Hematopoietic multipotent progenitor cell treated with erythropoietin and hydrocortisone succinate and interleukin-3 and kit ligand, for 4 days (in vitro differentiated cells): ENCODE measurements around the gene C16orf96.
"Not testable (repeated sequence)": the region's sequence is repeated elsewhere in the genome, so short reads cannot be mapped to it uniquely, and the experiment has no call there.

ENCODE experiments used
- DNase-seq: peaks from one replicate; pipeline ENCODE4 v3.0.0-alpha.2; 2015

The C16orf96 gene

DNA sequence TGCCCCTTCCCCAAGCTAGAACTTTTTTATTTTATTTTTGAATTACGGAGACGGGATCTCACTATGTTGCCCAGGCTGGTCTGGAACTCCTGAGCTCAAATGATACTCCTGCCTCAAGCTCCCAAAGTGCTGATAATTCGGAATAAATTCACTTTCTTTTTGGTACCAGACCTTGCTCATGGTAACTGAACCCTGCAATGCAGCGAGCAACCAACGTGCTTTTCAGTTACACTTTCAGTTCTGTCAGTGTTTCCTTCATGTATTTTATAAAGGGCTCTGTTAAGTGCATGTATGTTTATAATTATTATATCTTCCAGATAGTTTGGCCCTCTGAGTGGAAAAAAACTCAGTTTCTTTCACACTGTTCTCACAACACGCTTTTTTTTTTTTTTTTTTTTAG lies 13.9 kb downstream of the C16orf96 start:
- no peak for DNase-seq

DNA sequence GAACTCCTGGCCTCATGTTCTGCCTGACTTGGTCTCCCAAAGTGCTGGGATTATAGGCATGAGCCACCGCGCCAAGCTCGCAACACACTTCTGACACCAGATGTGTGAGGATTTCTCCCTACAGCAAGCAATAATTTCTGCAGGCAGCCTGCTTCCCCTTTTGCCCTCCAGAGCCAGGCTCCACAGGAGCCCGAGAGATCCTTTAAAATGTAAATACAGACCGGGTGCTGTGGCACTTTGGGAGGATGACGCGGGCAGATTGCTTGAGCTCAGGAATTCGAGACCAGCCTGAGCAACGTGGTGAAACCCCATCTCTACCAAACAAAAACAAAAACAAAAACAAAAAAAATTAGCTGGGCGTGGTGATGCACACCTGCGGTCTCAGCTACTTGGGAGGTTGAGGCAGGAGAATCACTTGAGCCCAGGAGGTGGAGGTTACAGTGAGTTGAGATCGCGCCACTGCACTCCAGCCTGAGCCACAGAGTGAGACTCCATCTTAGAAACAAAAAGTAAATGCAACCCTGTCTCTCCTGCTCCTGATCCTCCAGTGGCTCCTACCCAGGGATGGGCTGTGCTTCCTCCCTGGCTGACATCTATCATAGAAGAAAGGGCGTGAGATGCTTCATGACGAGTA lies 14.7 kb downstream of the C16orf96 start:
- no peak for DNase-seq

DNA sequence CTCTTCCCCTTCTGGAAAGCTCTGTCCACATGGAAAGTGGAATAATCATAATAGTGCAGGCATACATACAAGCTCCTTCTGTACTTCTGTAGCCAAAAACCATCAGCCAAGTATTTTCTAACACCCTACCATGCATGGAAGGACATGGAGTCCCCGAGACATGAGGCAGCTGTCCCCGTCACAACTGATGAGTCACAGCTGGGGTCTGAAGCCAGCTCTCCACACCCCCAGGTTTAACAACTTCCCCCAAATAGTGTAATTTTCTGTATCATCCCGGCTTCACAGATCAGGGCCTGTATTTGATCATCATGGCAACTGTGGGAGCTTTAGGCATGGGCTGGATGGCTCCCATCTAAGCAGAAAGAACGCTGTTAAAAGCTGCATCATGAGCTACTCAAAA lies 16.6 kb downstream of the C16orf96 start:
- DNase-seq = peak; percentile 23

DNA sequence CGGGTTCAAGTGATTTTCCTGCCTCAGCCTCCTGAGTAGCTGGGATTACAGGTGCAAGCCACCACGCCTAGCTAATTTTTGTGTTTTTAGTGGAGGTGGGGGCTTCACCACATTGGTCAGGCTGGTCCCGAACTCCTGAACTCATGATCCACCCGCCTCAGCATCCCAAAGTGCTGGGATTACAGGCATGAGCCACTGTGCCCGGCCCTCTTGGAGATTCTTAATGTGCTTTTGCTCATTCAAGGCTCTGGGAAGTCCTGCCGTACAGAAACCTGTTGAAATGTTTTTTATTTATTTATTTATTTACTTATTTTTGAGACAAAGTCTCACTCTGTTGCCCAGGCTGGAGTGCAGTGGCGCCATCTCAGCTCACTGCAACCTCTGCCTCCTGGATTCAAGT lies 17.8 kb downstream of the C16orf96 start:
- DNase-seq = not testable (repeated sequence)

DNA sequence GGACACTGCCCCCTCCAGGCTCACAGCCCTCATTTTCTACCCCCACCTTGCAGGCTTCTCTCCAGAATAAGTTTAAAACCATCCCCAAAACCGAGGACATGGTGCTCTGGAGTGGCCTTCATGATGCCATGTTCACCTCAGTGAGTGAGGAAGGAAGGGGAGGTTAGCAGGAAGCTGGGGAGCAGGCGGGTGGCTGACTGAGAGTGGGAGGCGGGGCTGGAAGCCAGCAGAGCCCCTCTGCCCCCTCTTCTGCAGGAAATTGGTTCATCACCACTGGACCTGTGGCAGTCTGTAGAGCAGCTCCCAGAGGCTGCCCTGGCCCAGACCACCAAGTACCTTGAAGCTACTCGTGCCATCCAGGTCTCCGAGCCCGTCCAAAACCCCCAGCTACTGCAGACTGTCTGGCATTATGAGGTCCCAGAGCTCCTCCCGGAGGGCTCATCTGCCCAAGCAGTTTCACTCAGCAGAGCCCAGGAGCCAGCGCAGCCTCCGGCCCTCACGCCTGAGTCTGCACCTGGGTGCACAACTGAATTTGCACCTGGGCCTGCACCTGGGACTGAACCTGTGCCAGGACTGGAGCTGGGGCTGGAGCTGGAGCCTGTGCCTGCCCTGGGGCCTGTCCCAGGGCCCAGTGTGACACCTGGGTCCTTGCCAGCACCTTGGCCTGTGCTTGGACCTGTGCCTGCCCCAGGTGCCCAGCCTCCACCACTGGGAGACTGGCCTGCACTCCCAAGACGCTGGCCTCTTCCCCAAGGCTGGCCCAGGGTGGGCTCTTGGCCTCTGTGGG lies 19.0 kb downstream of the C16orf96 start:
- DNase-seq = peak; percentile 28

DNA sequence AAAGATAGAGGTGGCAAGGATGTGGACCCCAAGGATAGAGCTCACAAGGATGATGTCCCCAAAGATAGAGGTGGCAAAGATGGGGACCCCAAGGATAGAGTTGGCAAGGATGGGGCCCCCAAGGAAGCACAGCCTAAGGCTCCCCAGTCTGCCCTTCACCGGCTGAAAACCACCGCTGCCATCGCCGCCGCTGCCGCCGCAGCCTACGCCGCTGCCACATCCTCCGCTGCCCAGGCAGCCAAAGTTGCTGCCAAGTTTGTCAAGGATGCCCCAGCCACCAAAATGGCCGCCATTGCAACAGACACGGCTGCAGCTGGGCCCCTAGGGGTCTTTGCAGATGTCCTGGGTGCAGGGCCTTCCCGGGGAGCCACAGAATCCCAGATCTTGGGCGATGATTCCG lies 19.9 kb downstream of the C16orf96 start:
- DNase-seq = no peak

DNA sequence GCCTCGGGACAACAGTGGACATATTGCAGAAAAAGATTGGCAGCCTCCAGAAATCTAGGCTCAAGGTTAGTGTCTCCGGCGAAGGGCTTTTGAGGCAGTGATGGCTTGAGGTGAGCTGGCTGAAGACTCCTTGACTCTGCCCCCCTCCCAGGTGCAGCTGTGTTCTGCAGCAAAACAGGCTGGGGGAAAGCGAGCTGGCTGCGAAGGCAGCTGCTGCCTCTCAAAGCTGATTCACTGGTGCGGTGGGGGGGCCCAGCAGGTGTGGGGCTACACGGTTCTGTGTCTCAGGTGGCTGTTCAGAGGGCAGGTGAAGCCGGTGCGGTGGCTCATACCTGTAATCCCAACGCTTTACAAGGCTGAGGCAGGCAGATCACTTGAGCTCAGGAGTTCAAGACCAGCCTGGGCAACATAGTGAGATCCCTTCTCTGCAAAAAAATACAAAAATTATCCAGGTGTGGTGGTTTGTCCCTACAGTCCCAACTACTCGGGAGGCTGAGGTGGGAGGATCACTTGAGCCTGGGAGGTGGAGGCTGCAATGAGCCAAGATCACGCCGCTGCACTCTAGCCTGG lies 22.9 kb downstream of the C16orf96 start:
- no peak for DNase-seq

DNA sequence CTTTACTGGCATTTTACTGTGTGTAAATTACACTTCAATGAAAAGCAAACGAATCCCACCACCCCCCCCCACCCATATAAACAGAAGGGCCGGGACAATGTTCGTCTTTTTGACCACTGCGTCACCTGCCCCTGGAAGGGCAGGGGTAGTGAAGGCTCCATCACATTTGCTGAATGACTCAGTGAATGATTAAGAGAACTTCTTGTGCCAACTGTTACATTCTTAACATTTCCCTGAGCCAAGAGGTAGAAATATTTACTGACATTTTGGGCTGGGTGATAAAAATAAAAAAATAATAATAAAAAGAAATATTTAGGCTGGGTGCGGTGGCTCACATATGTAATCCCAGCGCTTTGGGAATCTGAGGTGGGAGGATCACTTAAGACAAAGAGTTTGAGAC lies 24.1 kb downstream of the C16orf96 start:
- no peak for DNase-seq

DNA sequence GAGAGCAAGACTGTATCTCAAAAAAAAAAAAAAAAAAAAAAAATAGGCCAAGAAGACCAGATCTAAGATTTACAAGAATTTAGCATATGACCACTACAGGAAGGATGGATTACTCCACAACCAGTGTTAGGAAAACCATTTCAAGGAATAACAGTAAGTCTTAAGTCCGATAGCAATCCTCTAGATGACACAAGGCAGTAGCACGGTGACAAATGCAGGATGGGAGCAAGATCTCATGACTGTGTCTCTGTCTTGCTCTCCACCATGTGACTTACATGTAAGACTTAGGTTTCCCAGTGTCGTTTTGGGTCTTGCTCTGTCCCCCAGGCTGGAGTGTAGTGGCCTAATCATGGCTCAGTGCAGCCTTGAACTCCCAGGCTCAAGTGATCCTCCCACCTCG lies 27.8 kb downstream of the C16orf96 start:
- no peak for DNase-seq

DNA sequence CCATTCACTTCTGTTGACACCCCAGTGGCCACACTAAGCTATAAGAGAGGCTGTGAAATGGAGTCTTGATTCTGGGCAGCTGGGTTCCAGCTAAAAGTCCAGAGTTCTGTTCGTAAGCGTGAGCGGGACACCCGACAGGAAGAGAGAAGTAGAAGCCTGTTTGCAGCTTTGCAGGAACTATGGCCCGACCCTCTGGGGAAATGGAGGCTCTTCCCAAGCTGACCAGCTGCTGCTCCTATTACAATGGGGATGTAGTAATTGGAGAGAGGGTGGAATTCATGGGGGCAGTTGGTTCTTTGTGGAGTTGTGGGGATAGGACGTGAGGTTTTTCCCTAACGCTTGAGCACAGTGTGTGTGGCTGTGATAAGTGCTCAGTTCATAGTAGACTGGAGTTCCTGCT lies 30.2 kb downstream of the C16orf96 start:
- DNase-seq = no peak

DNA sequence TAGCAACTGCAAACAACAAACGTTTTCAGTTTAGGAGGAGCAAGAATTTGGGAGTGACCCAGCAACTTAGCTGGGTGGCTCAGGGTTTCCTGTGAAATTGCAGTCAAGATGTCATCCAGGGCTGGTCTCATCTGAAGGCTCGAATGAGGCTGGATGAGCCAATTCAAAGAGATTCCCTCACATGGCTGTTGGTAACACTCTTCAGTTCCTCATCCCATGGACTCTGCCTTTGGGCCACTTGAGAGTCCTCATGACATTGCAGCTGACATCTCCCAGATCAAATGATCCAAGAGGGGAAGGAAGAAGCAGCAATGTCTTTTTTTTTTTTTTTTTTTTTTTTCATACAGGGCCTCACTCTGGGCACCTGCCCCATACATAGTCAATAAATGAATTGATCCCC lies 32.2 kb downstream of the C16orf96 start:
- DNase-seq = no peak

DNA sequence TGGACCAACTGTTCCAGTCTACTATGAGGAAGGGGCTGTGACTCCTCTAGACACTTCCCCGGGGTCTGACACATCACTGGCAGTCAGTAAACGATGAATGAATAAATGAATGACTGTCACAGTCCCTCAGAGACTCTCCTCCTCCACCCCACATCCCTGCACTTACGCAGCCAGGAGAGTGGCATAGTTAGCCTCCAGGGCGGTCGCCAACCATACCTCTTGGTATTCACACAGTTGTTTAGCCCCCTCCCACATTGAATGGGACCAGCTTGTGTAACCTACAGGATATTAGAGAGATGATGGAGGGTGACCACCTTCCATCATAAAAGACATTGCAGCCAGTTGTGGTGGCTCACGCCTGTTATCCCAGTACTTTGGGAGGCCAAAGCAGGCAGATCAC lies 32.8 kb downstream of the C16orf96 start:
- DNase-seq = no peak

DNA sequence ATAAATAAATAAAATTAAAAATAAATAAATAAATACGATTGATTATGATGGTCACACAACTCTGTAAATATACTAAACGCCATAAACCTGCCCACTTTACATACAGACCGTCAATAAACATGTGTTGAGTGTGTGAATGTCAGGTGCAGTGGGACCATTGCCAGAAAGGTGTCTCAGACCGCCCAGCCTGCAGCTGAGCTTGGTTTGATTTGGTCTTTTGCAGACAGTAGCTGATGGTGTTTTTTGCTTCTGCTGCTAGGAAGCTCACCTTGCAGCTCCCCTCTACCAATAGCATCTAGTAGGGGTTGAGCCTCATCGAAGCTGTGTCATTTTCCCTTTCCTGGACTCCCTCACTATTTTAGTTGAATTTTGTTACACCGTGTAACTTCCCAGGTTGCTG lies 35.1 kb downstream of the C16orf96 start:
- DNase-seq = no peak

DNA sequence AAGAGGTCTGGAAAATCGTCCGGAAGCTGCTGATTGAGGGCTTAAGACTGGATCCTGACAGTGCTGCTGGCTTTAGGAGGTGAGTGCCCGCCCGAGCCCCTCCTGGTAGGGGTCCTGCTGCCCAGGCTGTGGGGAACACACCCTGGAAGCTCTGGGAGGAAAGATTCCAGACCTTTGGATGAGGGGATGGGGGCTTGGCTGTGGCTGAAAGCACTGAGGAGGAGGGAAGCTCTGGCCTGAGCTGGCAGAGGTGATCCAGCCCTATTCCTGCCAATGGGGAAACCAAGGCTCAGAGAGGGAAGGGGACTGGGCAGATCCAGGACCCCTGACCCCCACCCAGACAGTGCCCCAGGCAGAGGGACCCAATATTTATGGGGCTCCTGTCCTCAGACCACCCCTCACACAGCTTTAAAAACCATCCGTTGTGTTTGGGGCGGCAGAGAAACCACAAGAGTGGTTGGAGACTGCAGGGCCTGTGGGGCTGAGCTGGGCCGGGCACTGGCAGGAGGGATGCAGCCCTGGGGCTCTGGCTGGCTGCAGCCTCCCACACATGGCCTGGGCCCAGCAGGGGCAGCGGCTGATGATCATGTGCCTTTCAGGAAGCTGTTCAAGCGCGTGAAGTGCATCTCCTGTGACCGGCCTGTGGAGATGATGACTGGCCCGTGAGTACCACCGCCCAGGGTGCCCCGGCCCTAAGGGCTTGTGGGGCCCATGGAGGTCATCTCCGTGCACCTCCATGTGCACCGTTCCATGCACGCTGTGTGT lies 35.7 kb downstream of the C16orf96 start:
- no peak for DNase-seq

DNA sequence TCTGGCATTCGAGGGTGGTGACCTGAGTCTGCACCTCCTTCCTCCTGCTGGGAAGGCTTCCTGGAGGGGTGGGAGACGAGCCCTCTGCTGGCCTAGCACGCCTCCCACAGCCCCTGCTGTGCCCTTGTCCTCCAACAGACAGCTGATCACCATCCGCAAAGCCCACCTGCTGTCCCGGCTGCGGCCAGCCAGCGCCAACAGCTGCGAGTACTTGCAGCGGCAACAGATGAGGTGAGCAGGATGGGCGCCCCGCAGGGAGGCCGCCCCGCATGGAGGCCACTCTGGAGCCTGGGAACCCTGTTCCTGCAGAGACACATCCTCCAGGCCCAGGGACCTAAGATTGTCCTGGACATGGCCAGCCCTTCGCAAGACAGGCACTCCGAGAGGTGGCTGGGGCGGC lies 36.9 kb downstream of the C16orf96 start:
- DNase-seq = no peak

DNA sequence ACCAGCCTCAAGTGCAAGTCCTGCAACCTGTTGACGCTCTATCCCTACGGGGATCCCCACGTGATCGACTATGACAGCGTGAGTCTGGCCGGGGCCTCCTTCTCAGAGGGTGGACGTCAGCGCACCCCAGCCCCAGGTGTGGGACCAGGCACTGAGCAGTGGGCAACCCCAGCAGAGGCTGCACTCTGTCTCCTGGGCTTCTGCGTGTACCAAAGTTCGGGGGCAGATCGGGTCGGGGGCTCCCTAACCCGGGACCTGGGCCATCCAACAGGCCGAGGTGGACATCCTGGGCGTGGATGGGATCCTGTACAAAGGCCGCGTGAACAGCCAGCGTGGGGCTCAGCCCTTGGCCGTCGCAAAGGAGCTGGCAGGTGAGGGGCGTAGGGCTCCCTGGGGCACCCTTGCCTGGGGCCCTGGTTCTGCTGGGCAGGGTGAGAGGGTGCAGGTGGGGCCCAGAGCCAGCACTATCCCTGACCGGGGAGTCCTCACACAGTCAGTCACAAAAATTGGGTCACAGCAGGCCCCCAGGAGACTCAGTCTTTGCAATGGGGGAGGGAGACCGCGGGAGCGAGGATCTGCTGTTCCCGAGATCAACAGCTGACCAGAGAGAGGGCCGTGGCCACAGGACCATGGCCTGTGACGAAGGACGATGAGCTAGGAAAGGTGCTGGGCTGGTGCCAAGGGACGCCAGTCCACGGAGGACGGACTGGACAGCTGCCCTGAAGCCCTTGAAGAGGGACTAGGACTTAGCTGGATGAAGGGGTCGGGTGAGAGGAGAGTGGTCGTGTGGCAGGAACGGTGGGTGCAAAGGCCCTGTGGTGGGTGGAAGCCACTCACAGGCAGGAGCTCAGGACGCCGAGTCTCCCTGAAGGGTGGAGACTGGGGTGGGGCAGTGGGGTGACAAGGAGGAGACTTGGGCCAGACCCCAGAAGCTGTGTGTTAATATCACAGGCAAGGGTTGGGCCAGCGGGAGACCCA lies 38.6 kb downstream of the C16orf96 start:
- DNase-seq = no peak

DNA sequence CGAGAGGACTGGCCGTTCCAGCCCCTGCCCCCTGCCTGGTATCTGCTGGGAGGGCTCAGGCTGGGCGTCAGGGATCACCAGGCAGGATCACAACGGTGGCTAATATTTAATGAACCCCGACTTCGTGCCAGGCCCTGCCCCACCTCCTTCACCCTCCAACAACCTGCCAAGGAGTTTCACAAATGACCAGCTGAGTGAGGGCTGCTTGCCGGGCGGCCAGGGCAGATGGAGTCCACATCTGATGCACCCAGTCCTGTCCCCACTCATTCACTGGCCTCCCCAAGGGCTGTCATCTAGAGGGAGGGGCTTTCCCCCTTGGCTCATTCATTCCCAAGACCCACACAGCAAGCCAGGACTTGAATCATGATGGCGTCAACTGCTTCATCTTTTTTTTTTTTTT lies 41.0 kb downstream of the C16orf96 start:
- DNase-seq = no peak

DNA sequence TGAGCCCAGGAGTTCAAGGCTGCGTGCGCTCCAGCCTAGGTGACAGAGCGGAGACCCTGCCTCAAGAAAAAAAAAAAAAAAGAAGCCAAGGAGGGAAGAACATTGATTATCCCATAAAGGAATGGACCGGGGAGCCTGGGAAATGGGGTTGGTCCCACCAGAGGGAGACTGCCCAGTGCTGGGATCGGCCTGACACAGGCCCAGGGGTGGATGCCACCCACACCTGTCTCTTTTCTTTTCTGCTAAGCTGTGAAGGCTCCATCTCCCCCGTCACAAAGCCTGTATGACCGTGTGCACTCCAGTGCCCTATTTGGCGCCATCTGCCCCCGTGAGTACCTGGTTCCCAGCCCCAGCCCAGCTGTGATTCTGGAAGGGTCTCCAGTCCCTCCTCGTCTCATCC lies 42.9 kb downstream of the C16orf96 start:
- no peak for DNase-seq

DNA sequence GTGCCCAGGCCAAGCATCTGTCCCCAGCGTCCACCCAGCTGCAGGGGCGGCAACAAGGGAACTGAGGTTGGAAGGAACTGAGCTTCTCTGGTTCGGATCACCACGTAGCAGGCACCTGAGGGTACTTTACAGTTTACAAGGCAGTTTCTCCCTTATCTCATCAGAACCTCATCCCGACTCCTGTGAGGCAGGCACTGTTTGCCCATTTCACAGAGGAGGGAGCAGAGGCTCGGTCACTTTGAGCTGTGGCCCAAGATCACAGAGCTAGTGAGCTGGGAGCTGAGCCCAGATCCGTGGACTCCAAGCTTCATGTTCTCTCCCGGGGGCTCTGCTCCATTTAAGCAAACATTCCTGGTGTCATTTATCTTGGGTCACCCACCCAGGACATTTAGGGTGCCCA lies 43.4 kb downstream of the C16orf96 start:
- DNase-seq = no peak

DNA sequence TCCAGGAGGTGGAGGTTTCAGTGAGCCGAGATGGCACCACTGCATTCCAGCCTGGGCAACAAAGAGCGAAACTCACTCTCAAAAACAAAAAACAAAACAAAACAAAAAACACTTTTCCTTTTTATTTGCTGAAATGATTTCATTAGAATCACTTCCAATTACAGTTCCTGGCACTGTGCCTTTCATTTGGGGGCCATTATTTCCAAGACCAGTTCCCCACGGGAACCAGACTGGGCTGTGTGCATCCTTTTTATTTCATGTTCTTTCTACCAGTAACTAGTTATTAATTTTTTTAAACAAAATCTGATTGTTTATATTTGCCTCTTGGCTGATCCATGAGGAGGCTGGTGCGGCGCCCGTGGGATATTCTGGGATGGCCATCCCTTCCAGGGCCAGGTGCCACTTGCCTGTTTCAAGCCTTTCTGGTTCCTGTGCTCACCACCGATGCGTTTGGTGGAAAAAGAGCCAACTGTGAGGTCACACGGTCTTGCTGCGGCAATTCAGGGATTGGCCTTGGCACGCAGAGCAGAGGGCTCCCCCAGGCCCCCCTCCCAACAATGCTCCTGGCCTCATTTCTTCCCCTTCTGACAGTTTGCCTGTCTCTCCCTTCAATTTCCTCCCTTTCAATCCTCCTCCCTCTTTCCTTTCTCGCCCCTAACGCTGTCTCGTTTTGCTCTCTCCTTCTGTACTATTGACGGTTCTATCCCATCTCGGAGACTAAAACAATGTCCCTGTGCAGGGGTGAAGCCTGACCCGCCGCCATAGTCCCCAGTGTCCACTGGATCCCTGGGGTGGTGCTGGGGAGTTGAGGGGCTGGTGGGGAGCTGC lies 45.1 kb downstream of the C16orf96 start:
- peak; percentile 35 for DNase-seq

DNA sequence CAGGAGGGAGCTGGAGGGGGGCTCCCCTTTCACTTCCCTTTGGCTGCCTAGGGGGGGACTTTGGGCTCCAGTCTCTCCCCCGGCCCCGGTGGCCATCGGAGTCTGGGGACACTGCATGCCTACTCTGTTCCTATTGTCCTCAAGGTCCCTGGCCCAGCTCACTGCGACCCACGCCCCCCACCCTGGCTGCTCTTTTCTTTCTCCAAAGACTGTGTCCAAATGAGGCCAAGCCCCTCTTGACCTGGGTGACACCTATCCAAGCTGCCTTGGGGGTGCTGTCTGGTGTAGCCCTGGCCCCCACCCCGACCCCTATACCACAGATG lies 45.7 kb downstream of the C16orf96 start:
- DNase-seq = no peak

DNA sequence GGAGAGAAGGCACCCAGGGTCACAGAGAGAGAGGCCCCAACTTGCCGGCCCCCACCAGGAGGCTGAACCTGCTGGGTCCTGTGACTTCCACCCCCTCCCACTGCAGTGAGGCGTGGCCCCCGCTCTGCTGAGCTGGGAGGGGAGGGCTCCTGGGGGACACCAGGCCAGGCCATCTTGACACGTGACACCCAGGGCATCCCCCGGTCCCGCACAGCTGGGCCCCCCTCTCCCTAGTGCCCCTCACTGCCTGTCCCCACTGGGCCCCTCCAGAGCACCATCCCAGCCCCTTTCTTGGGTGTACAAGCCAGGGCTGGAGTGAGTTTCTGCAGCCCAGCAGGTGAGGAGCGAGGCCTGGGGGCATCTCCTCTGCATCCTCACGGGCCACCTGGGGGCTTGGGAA lies 46.2 kb downstream of the C16orf96 start:
- no peak for DNase-seq
